A673 (cell line): ENCODE measurements around the gene NT5C. TPM values are rescaled to one million over a fixed set of nuclear protein-coding genes. Genes with fewer than 3 reads are reported as not detected.
A peak's percentile ranks its signal among the peaks of the same experiment; 100 is the strongest.

Experiments used
- Bru-seq: library from RNA; stranded (reverse); fragments of 400-500 nt; gene quantifications from one replicate; lab custom pipeline; 2021; lab: Mats Ljungman, UMichigan
- BruChase-seq, 2 experiments: library from RNA; stranded (reverse); fragments of 400-500 nt; gene quantifications; one replicate each; lab custom pipeline; 2021; lab: Mats Ljungman, UMichigan
- BruUV-seq: library from RNA; stranded (reverse); fragments of 400-500 nt; replicated peaks from 2 replicates; lab custom pipeline; 2021; lab: Mats Ljungman, UMichigan
- CTCF ChIA-PET: fragments of 300-600 bp; sonication (Branson Sonifier 250); formaldehyde crosslinking; loops from one replicate; lab custom pipeline; 2022; ENCODE audit warnings: antibody characterized with exemption; lab: Charles Lee
- POLR2A ChIA-PET: fragments of 300-600 bp; sonication (Branson Sonifier 250); formaldehyde crosslinking; loops from one replicate; lab custom pipeline; 2022; ENCODE audit warnings: antibody characterized with exemption; ENCODE audit not compliant: low non-redundant PET; lab: Charles Lee
- DNase-seq: peaks from one replicate; pipeline ENCODE4 v3.0.0-alpha.2; 2015; ENCODE audit warnings: low spot score
- H3K27ac ChIP-seq: fragments of 200-600 bp; sonication (generic); 2 replicates; pipeline ENCODE4 v1.5.1; 2016; ENCODE audit warnings: mixed run types, low read depth, mild to moderate bottlenecking, mixed read lengths, antibody characterized with exemption, low read length; ENCODE audit not compliant: poor library complexity, severe bottlenecking
- H3K27me3 ChIP-seq: fragments of 200-600 bp; sonication (generic); replicated peaks from 2 replicates; pipeline ENCODE4 v1.6.1; 2017; ENCODE audit warnings: mixed run types, low read depth, mild to moderate bottlenecking, mixed read lengths, antibody characterized with exemption, low read length; ENCODE audit not compliant: insufficient read depth, poor library complexity
- H3K36me3 ChIP-seq: fragments of 200-600 bp; sonication (generic); 2 replicates; pipeline ENCODE4 v1.6.1; 2016; ENCODE audit warnings: mixed run types, mild to moderate bottlenecking, mixed read lengths, antibody characterized with exemption, low read length; ENCODE audit not compliant: insufficient read depth, poor library complexity, severe bottlenecking
- H3K4me1 ChIP-seq: fragments of 200-600 bp; sonication (generic); 2 replicates; pipeline ENCODE4 v1.6.1; 2017; ENCODE audit warnings: mixed run types, mild to moderate bottlenecking, mixed read lengths, antibody characterized with exemption, low read length; ENCODE audit not compliant: insufficient read depth, poor library complexity, severe bottlenecking
- H3K4me3 ChIP-seq: fragments of 200-600 bp; sonication (generic); 2 replicates; pipeline ENCODE4 v1.5.1; 2016; ENCODE audit warnings: low read depth, mixed run types, mild to moderate bottlenecking, mixed read lengths, low read length; ENCODE audit not compliant: poor library complexity, severe bottlenecking
- H3K9me3 ChIP-seq: fragments of 200-600 bp; sonication (generic); 2 replicates; pipeline ENCODE4 v1.6.1; 2016; ENCODE audit warnings: mixed run types, low read depth, mild to moderate bottlenecking, mixed read lengths, antibody characterized with exemption, low read length; ENCODE audit not compliant: poor library complexity, severe bottlenecking
- EZH2 ChIP-seq: fragments of 200-600 bp; sonication (generic); IDR thresholded peaks from 2 replicates; pipeline ENCODE4 v1.6.1; 2017; ENCODE audit warnings: borderline replicate concordance, low read depth, mild to moderate bottlenecking, mixed read lengths, antibody characterized with exemption, low read length; ENCODE audit not compliant: poor library complexity, severe bottlenecking
- intact Hi-C: fragments of 100-400 bp; cut with micrococcal nuclease; formaldehyde crosslinking; loops from one replicate; pipeline ENCODE4 v1.10.0; 2022; ENCODE audit not compliant: unreplicated experiment
- long read RNA-seq: library from polyadenylated mRNA; stranded (forward); transcript quantifications from one replicate; pipeline ENCODE4 v2.0.0, GENCODE V29; 2022
- total RNA-seq: library from RNA; stranded (reverse); gene quantifications from 2 replicates; pipeline ENCODE4 v1.2.3, GENCODE V29; 2021
- TF ChIP-seq, protein P1 (sequence below): fragments of 300-800, 200-600 bp; sonication (generic); conservative IDR thresholded peaks from 2 replicates; pipeline ENCODE4 v1.5.1; 2017; ENCODE audit warnings: low read depth, mild to moderate bottlenecking, antibody characterized with exemption, low read length, moderate library complexity, mixed read lengths

Gene NT5C
- total RNA-seq, result 43.3 and 50.0 TPM in 2 replicates
- percentile 73 among the genes with signal in this experiment for Bru-seq, nascent RNA
- BruChase-seq, experiment 1, labeled RNA remaining after a 2-hour chase, result percentile 65 among the genes with signal in this experiment
- BruChase-seq, experiment 2, labeled RNA remaining after a 6-hour chase, result percentile 71 among the genes with signal in this experiment
- long read RNA-seq, transcript NT5C-201 (5 exons, 954 nt), result major isoform, 31 of 54 reads
- long read RNA-seq, transcript NT5C-213 (3 exons, 1,315 nt), result minor isoform, 5 of 54 reads
- long read RNA-seq, partial matches to known transcripts, result 2 of 54 reads
- long read RNA-seq, other reads (novel, unspliced or antisense), result 8 of 54 reads

- Histone ChIP-seq H3K4me3 (peak within 1 kb of the TSS; percentile 84), H3K9me3 (no peaks in the 10 kb centered on the region), H3K27me3 (no peaks in the 10 kb centered on the region), H3K4me1 (peaks cover 12% of the 10 kb centered on the region), H3K36me3 (peaks cover 25% of the 10 kb centered on the region), H3K27ac (peak within 1 kb of the TSS; percentile 89)
- TF ChIP-seq EZH2, result no peak
- TF ChIP-seq, protein P1, sequence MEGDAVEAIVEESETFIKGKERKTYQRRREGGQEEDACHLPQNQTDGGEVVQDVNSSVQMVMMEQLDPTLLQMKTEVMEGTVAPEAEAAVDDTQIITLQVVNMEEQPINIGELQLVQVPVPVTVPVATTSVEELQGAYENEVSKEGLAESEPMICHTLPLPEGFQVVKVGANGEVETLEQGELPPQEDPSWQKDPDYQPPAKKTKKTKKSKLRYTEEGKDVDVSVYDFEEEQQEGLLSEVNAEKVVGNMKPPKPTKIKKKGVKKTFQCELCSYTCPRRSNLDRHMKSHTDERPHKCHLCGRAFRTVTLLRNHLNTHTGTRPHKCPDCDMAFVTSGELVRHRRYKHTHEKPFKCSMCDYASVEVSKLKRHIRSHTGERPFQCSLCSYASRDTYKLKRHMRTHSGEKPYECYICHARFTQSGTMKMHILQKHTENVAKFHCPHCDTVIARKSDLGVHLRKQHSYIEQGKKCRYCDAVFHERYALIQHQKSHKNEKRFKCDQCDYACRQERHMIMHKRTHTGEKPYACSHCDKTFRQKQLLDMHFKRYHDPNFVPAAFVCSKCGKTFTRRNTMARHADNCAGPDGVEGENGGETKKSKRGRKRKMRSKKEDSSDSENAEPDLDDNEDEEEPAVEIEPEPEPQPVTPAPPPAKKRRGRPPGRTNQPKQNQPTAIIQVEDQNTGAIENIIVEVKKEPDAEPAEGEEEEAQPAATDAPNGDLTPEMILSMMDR, result peak; percentile 57
- BruUV-seq, result no TSS peak
- DNase-seq, result peak; percentile 82
- intact Hi-C loops, result loop anchor here (2.0 kb wide), 1 partner anchor 17 kb away; no protein-coding TSS in a partner anchor
- POLR2A ChIA-PET, result interaction anchor here (0.7 kb wide), 1 partner anchor 16 kb away, joined by 5 read pairs; no protein-coding TSS in a partner anchor
- CTCF ChIA-PET, result interaction anchor here (0.6 to 1.1 kb wide), 4 partner anchors 15 to 292 kb away, joined by 3 to 4 read pairs (median 3); no protein-coding TSS in a partner anchor
These were observed at the start of gene NT5C for GRCh38 chr17:75131278-75132017. Gene NT5C, minus strand, starts transcription at chr17:75131742. Its CDS starts 35 bp downstream, at chr17:75131707.

DNA sequence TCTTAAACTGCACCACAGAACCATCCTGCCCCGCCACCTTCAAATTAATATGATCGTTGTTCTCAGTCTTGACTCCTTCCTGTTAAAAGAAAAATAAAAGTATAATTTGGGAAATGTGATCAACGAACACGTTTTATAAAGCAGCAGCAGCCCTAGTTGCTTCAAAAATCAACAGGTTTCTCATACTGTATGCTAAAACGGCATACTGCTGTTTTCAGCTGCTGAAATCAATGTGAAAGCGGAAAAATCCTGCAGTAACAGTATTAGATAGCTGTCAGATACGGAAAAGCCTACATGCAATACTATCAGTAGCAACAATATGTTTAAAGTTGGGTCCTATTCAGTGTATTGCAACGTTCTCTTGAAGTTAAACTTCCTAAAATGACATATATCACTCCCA lies 49.6 kb upstream of the NT5C start:
- no peak for TF ChIP-seq EZH2
- TF ChIP-seq, protein P1, result no peak
- no peak for DNase-seq
- peaks cover 10% of the 10 kb centered on the region for H3K4me1 ChIP-seq
- peak overlapping the region; percentile 97 for H3K4me3 ChIP-seq
- CTCF ChIA-PET, result interaction anchor here (1.5 kb wide), 1 partner anchor 10 kb away, joined by 5 read pairs; no protein-coding TSS in a partner anchor
- POLR2A ChIA-PET, result no interaction called here
- intact Hi-C loops, result no loop called here
- no peaks in the 10 kb centered on the region for H3K27me3 ChIP-seq
- BruUV-seq, result no TSS peak
- peaks cover 44% of the 10 kb centered on the region for H3K36me3 ChIP-seq
- no peaks in the 10 kb centered on the region for H3K9me3 ChIP-seq
- peak overlapping the region; percentile 99 for H3K27ac ChIP-seq

DNA sequence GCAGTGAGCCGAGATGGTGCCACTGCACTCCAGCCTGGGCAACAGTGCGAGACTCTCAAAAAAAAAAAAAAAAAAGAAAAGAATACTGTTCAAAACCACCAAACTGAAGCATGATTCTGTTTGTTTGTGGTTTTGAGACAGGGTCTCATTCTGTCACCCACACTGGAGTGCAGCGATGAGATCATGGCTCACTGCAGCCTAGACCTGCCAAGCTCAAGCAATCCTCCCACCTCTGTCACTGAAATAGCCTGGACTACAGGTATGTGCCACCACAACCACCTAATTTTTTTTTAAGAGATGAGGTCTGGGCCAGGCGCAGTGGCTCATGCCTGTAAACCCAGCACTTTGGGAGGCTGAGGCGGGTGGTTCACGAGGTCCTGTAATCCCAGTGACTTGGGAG lies 46.9 kb upstream of the NT5C start:
- ChIA-PET CTCF (no interaction called here), POLR2A (no interaction called here)
- TF ChIP-seq EZH2, result no peak
- TF ChIP-seq, protein P1, result no peak
- no peak overlapping the region for H3K27ac ChIP-seq
- H3K4me3 ChIP-seq, result no peak overlapping the region
- H3K4me1 ChIP-seq, result peaks cover 10% of the 10 kb centered on the region
- no peak for DNase-seq
- intact Hi-C loops, result no loop called here
- H3K9me3 ChIP-seq, result no peaks in the 10 kb centered on the region
- no TSS peak for BruUV-seq
- H3K27me3 ChIP-seq, result no peaks in the 10 kb centered on the region
- H3K36me3 ChIP-seq, result peaks cover 70% of the 10 kb centered on the region
